ENCODE data around the gene OASL. TPM values are rescaled to one million over a fixed set of nuclear protein-coding genes. Genes with fewer than 3 reads are reported as not detected.

OASL gene
- total and polyA plus RNA-seq, 9 of the 15 experiments (the other 6 are each of a cell fraction or from before 2014, with no cell fraction given) = 0.14 TPM; not detected in 8

- POLR2A ChIA-PET = interaction anchor here (0.7 kb wide), 1 partner anchor 220 kb away, joined by 3 read pairs; no protein-coding TSS in a partner anchor
- no peak for TF ChIP-seq STAT5A (IDR thresholded peaks at IDR 0.05; ENCODE audit: borderline replicate concordance, low read length)
- TF ChIP-seq FIP1L1 (IDR thresholded peaks at IDR 0.05; ENCODE audit: low read depth, low read length, poor library complexity, severe bottlenecking) = no peak
- no peak for TF ChIP-seq U2AF1 (optimal IDR thresholded peaks at IDR 0.05; ENCODE audit: low read depth, low read length)
- no peak for TF ChIP-seq CBX8 (IDR thresholded peaks at IDR 0.05; ENCODE audit: borderline replicate concordance, extremely low read depth, low read depth, low read length, poor library complexity, severe bottlenecking)
- no peak for TF ChIP-seq FOXM1 (IDR thresholded peaks at IDR 0.05; ENCODE audit: low read depth)
- TF ChIP-seq FOXM1 (CRISPR knock-in tag; IDR thresholded peaks at IDR 0.05; ENCODE audit: low read depth) = no peak
- TF ChIP-seq ELF1 (tag; IDR thresholded peaks at IDR 0.05) = no peak
- no peak for TF ChIP-seq CTBP1 (IDR thresholded peaks at IDR 0.05; ENCODE audit: borderline replicate concordance)
- no peak for TF ChIP-seq GTF2B (IDR thresholded peaks at IDR 0.05; ENCODE audit: extremely low read depth, insufficient read length)
- no peak for TF ChIP-seq E4F1 (CRISPR knock-in tag; IDR thresholded peaks at IDR 0.05; ENCODE audit: borderline replicate concordance)
- no peak for TF ChIP-seq ESRRA (IDR thresholded peaks at IDR 0.05; ENCODE audit: borderline replicate concordance, low read depth)
- TF ChIP-seq SETDB1 (IDR thresholded peaks at IDR 0.05; ENCODE audit: low read length) = no peak
- TF ChIP-seq CXXC5 (CRISPR knock-in tag; IDR thresholded peaks at IDR 0.05) = no peak
- TF ChIP-seq NFRKB (IDR thresholded peaks at IDR 0.05; ENCODE audit: low read depth) = no peak
- no peak for TF ChIP-seq ZNF592 (IDR thresholded peaks at IDR 0.05)
- no peak for TF ChIP-seq ZNF165 (CRISPR knock-in tag; IDR thresholded peaks at IDR 0.05; ENCODE audit: borderline replicate concordance)
- TF ChIP-seq RFX1 (IDR thresholded peaks at IDR 0.05) = no peak
Observed at GRCh38 chr12:120998435-120998834, 40.6 kb downstream of the OASL start.

More at GRCh38 chr12:120998435-120998834, 40.6 kb downstream of the OASL start:
- no peak for DNase-seq (ENCODE audit: extremely low read depth in 1 of 4, low spot score in 3 of 4)
- no peak for FAIRE-seq
- in situ Hi-C loops (cut with MboI) (no loop called here), intact Hi-C loops (cut with micrococcal nuclease) (no loop called here)
- WGBS (ENCODE audit: insufficient coverage, low coverage, missing lambda C conversion rate) = 20% methylated on average over 3 of the region's 3 CpGs
- Histone ChIP-seq H3K27ac (ENCODE audit: extremely low read depth, low read depth, low read length) (no peak overlapping the region), H3K27me3 (ENCODE audit: control insufficient read depth in 2 of 2, insufficient read depth in 2 of 2, low read length in 2 of 2) (peaks cover 0 to 18% of the 10 kb centered on the region in 2 experiments; a peak in 3 of 5 replicates), H2AFZ (ENCODE audit: low read depth, low read length) (no peak overlapping the region), H4K20me1 (replicated peaks; ENCODE audit: control insufficient read depth, insufficient read depth, low read length) (no peaks in the 10 kb centered on the region; the same call in 1 of the 2 replicates), H3K79me2 (ENCODE audit: control insufficient read depth, insufficient read depth, low read length) (no peaks in the 10 kb centered on the region), H3K4me2 (ENCODE audit: insufficient read depth, low read length) (no peak overlapping the region), H3K36me3 (ENCODE audit: control insufficient read depth, insufficient read depth, low read length) (peaks cover 5% of the 10 kb centered on the region; the same call in 1 of the 3 replicates), H3K4me3 (no peak overlapping the region), H3K9me1 (ENCODE audit: control insufficient read depth, insufficient read depth, low read length) (no peaks in the 10 kb centered on the region), H3K4me1 (replicated peaks in 1 of 2; ENCODE audit: control insufficient read depth in 2 of 2, insufficient read depth in 2 of 2, low read length in 2 of 2) (peaks cover 0 to 12% of the 10 kb centered on the region in 2 experiments; a peak in 2 of 5 replicates), H3K9me3 (replicated peaks; ENCODE audit: control insufficient read depth, insufficient read depth, low read depth, low read length) (no peaks in the 10 kb centered on the region), H3K9ac (ENCODE audit: insufficient read depth in 1 of 2, low read depth in 2 of 2, low read length in 2 of 2) (no peak overlapping the region)
- no peak for ATAC-seq
- CTCF ChIA-PET (ENCODE audit: low intra/inter-chr PET ratio) = no interaction called here
- no TSS peak for BruUV-seq (replicated peaks)
